RWPE2 (cell line): ENCODE data around the gene STX1A.
"Not testable (repeated sequence)": the region's sequence is repeated elsewhere in the genome, so short reads cannot be mapped to it uniquely, and the experiment has no call there.

Experiments used
- ATAC-seq: fragments of 200-7000 bp; cut with Tn5 transposase; 3 replicates; pipeline ENCODE4 v1.9.1; 2021; ENCODE audit warnings: low read depth
- DNase-seq: peaks from one replicate; pipeline ENCODE4 v3.0.0-alpha.2; 2020; ENCODE audit warnings: low spot score
- H3K27ac ChIP-seq: fragments of 450-650 bp; 2 replicates; pipeline ENCODE4 v1.5.1; 2017; ENCODE audit warnings: mild to moderate bottlenecking; ENCODE audit not compliant: poor library complexity, severe bottlenecking
- H3K27me3 ChIP-seq: fragments of 250-450 bp; sonication (Bioruptor Pico); 2 replicates; pipeline ENCODE4 v1.5.1; 2021; ENCODE audit warnings: mild to moderate bottlenecking, moderate library complexity; ENCODE audit not compliant: insufficient read depth, poor library complexity, severe bottlenecking
- H3K36me3 ChIP-seq: fragments of 250-450 bp; sonication (Bioruptor Pico); 2 replicates; pipeline ENCODE4 v1.5.1; 2020; ENCODE audit warnings: low read depth, mild to moderate bottlenecking, moderate library complexity
- H3K4me1 ChIP-seq: fragments of 250-450 bp; sonication (Bioruptor Pico); 2 replicates; pipeline ENCODE4 v1.5.1; 2021; ENCODE audit warnings: mild to moderate bottlenecking, moderate library complexity; ENCODE audit not compliant: insufficient read depth, poor library complexity, severe bottlenecking
- H3K4me3 ChIP-seq: fragments of 250-450 bp; sonication (Bioruptor Pico); 2 replicates; pipeline ENCODE4 v1.5.1; 2021; ENCODE audit warnings: mild to moderate bottlenecking, moderate library complexity; ENCODE audit not compliant: severe bottlenecking
- H3K9me3 ChIP-seq: fragments of 250-450 bp; sonication (Bioruptor Pico); 2 replicates; pipeline ENCODE4 v1.5.1; 2021; ENCODE audit warnings: mild to moderate bottlenecking, moderate library complexity; ENCODE audit not compliant: severe bottlenecking
- TF ChIP-seq, protein P1 (sequence below): fragments of 450-650 bp; IDR thresholded peaks from one replicate; pipeline ENCODE4 v1.5.1; 2017; ENCODE audit warnings: mild to moderate bottlenecking, moderate library complexity; ENCODE audit not compliant: poor library complexity, severe bottlenecking

The STX1A gene

DNA sequence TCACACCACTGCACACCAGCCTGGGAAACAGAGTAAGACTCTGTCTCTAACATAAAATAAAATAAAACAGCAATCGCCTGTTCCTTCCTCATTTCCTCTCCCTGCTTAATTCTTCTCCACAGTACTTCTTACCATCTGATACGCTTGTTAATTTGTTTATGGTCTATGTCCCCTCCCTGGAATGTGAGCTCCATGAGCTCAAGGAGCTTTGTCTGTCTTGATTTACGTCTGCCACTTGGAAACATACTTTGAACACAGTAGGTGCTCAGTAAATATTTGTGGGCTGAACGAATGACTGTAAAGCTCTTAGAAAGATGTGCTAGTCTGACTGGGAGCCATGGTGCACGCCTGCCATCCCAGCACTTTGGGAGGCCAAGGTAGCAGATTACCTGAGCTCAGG, 9.1 kb upstream of the STX1A start:
- no peak for DNase-seq
- H3K27ac ChIP-seq, result no peak overlapping the region
- no peak for ATAC-seq
- no peaks in the 10 kb centered on the region for H3K4me1 ChIP-seq
- no peaks in the 10 kb centered on the region for H3K36me3 ChIP-seq
- H3K9me3 ChIP-seq, result no peaks in the 10 kb centered on the region
- TF ChIP-seq, protein P1, sequence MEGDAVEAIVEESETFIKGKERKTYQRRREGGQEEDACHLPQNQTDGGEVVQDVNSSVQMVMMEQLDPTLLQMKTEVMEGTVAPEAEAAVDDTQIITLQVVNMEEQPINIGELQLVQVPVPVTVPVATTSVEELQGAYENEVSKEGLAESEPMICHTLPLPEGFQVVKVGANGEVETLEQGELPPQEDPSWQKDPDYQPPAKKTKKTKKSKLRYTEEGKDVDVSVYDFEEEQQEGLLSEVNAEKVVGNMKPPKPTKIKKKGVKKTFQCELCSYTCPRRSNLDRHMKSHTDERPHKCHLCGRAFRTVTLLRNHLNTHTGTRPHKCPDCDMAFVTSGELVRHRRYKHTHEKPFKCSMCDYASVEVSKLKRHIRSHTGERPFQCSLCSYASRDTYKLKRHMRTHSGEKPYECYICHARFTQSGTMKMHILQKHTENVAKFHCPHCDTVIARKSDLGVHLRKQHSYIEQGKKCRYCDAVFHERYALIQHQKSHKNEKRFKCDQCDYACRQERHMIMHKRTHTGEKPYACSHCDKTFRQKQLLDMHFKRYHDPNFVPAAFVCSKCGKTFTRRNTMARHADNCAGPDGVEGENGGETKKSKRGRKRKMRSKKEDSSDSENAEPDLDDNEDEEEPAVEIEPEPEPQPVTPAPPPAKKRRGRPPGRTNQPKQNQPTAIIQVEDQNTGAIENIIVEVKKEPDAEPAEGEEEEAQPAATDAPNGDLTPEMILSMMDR, result no peak
- H3K4me3 ChIP-seq, result no peak overlapping the region
- H3K27me3 ChIP-seq, result no peaks in the 10 kb centered on the region

DNA sequence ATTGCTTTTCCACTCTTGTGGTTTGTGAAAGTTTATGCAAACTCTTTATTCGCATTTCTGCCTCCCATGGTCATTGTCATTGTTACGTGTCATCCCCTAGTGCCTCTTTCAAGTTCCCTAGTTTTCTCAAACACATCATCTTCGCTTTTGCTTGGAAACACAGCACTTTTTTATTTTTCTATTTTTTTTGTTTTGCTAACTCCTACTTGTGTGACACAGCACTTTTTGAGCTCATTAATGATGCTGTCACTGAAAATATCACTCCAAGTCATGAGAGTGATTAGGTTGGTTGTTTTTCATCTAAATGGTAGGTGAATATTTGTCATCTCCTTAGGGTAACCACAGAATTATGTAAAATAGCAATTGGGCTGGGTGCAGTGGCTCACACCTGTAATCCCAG, 8.5 kb upstream of the STX1A start:
- H3K4me3 ChIP-seq, result no peak overlapping the region
- no peak for ATAC-seq

DNA sequence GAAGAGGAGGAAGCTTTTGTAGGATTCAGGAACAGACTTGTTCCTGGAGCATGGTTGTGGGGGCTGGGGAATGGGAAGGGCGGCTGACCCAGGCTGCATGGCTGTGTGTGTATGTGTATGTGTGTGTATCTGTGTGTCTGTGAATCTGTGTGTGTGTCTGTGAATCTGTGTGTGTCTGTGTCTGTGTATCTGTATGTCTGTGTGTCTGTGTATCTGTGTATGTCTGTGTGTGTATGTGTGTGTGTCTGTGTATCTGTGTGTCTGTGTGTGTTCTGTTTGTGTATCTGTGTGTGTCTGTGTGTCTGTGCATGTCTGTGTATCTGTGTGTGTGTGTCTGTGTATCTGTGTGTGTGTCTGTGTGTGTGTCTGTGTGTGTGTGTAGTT, 6.6 kb upstream of the STX1A start:
- TF ChIP-seq, protein P1, result peak; percentile 75
- no peaks in the 10 kb centered on the region for H3K27me3 ChIP-seq
- H3K9me3 ChIP-seq, result no peaks in the 10 kb centered on the region
- H3K36me3 ChIP-seq, result no peaks in the 10 kb centered on the region
- no peak overlapping the region for H3K4me3 ChIP-seq
- peak; percentile 11; the same call in 1 of the 3 replicates for ATAC-seq
- no peak for DNase-seq
- H3K27ac ChIP-seq, result no peak overlapping the region
- H3K4me1 ChIP-seq, result no peaks in the 10 kb centered on the region

More for the DNA sequence above, 8.5 kb upstream of the STX1A start:
- Histone ChIP-seq H3K27ac (no peak overlapping the region), H3K4me1 (no peaks in the 10 kb centered on the region), H3K27me3 (no peaks in the 10 kb centered on the region), H3K36me3 (no peaks in the 10 kb centered on the region), H3K9me3 (no peaks in the 10 kb centered on the region)
- TF ChIP-seq, protein P1, result no peak
- DNase-seq, result no peak

DNA sequence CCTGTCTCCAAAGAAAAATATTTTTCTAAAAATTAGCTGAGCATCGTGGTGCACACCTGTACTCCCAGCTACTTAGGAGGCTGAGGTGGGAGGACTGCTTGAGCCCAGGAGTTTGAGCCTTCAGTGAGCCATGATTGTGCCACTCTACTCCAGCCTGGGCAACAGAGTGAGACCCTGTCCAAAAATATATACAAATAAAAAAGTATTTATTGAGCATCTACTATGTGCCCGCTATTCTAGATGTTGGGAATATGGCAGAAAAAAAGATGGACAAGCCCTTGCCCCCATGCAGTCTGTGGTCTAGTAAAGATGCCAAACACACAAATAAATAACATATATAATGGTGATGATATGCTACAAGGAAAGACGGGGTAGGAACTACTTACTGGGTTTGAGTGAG, 4.3 kb upstream of the STX1A start:
- no peak overlapping the region for H3K4me3 ChIP-seq
- no peaks in the 10 kb centered on the region for H3K27me3 ChIP-seq
- no peaks in the 10 kb centered on the region for H3K9me3 ChIP-seq
- H3K4me1 ChIP-seq, result no peaks in the 10 kb centered on the region
- no peak for ATAC-seq
- H3K36me3 ChIP-seq, result no peaks in the 10 kb centered on the region
- DNase-seq, result no peak
- no peak overlapping the region for H3K27ac ChIP-seq
- TF ChIP-seq, protein P1, result no peak

DNA sequence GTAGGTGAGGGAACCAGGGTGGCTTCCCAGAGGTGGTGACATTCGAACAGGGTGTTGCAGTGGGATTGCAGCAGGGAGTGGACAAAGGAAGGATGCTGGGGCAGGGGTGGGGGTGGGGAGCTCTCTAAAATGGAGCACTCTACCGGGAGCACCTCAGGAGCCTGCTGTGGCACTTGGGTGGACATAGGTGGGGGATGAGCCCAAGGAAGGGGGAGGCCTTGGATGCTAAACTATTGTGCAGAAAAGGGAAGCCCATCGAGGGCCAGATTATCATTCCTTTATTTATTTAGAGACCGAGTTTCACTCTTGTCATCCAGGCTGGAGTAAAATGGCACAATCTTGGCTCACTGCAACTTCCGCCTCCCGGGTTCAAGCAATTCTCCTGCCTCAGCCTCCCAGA, 3.3 kb upstream of the STX1A start:
- peaks cover under 1% of the 10 kb centered on the region for H3K4me1 ChIP-seq
- TF ChIP-seq, protein P1, result no peak
- no peak for DNase-seq
- no peaks in the 10 kb centered on the region for H3K9me3 ChIP-seq
- H3K36me3 ChIP-seq, result no peaks in the 10 kb centered on the region
- no peak for ATAC-seq
- H3K27ac ChIP-seq, result no peak overlapping the region
- no peak overlapping the region for H3K4me3 ChIP-seq
- no peaks in the 10 kb centered on the region for H3K27me3 ChIP-seq

DNA sequence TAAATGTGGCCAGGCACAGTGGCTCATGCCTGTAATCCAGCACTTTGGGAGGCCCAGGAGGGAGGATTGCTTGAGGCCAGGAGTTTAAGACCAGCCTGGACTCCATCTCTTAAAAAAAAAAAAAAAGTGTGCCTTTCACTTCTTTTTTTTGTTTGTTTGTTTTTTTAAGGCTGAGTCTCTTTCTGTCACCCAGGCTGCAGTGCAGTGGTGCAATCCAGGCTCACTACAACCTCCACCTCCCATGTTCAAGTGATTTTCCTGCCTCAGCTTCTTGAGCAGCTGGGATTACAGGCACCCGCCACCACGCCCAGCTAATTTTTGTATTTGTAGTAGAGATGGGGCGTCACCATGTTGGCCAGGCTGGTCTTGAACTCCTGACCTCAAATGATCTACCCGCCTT, 2.7 kb upstream of the STX1A start:
- not testable (repeated sequence) for H3K27me3 ChIP-seq, H3K27ac ChIP-seq, H3K9me3 ChIP-seq

More for the DNA sequence above, 2.7 kb upstream of the STX1A start:
- not testable (repeated sequence) for DNase-seq, ATAC-seq, H3K4me1 ChIP-seq, H3K36me3 ChIP-seq, H3K4me3 ChIP-seq
